ENCODE results near the gene HERPUD1.
A peak's percentile ranks its signal among the peaks of the same experiment; 100 is the strongest.
"Not testable (repeated sequence)": the region's sequence is repeated elsewhere in the genome, so short reads cannot be mapped to it uniquely, and the experiment has no call there.

The HERPUD1 gene

GRCh38 chr16:56934599-56935145, 2.7 kb downstream of the HERPUD1 start:
- DNase-seq (ENCODE audit: low read depth in 2 of 2) = not testable (repeated sequence)

DNA sequence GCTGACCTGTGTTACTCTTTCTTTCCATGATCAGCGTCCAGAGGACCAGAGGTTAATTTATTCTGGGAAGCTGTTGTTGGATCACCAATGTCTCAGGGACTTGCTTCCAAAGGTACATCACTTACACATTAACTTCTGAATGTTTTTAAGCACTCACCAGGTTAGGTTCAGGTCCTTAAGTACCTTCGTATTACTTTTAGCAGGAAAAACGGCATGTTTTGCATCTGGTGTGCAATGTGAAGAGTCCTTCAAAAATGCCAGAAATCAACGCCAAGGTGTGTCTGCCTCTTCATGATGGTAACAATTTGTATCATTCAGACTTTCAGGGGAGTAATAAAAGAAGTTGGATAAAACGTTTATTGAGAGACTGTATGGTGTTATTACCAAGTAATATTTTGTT, 3.3 kb downstream of the HERPUD1 start:
- DNase-seq (ENCODE audit: low read depth in 2 of 2) = no peak

DNA sequence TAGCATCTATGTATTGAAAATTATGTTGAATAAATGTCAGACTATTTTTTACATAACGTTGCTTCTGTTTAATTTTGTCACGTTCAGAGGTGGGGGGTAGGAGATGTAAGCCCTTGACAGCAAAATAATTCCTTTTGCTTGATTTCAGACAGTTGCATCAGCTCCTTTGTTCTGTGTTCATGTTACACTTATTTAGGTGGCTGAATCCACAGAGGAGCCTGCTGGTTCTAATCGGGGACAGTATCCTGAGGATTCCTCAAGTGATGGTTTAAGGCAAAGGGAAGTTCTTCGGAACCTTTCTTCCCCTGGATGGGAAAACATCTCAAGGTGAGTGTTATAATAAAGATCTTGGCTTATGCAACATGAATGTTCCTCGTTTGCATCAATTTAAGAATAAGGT, 4.5 kb downstream of the HERPUD1 start:
- DNase-seq (ENCODE audit: low read depth in 2 of 2) = no peak

- no peak for DNase-seq (ENCODE audit: low read depth in 2 of 2)
These were observed 5.0 kb downstream of the HERPUD1 start for GRCh38 chr16:56936950-56937349.

- DNase-seq (ENCODE audit: low read depth in 2 of 2) = no peak
These were observed 6.9 kb downstream of the HERPUD1 start for GRCh38 chr16:56938664-56939513.

- no peak for DNase-seq (ENCODE audit: low read depth in 2 of 2)
These were observed 7.9 kb downstream of the HERPUD1 start for GRCh38 chr16:56939801-56940200.

DNA sequence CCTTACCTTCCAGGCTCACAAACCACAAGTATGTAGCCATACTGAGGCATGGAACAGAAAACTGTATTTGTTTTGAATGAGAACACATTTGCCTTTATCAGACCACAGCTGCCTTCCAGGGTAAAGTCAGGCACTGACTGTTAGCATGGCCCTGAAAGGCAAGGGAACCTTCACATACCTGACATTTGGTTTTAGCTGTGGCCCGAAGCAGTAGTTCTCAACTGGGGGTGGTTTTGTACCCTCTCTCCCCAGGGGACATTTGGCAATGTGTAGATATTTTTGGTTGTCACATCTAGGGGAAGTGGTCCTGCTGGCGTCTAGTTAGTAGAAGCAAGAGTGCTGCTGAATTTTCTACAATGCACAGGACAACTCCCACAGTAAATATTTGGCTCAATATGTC, 9.2 kb downstream of the HERPUD1 start:
- DNase-seq (ENCODE audit: low read depth in 2 of 2) = no peak

DNA sequence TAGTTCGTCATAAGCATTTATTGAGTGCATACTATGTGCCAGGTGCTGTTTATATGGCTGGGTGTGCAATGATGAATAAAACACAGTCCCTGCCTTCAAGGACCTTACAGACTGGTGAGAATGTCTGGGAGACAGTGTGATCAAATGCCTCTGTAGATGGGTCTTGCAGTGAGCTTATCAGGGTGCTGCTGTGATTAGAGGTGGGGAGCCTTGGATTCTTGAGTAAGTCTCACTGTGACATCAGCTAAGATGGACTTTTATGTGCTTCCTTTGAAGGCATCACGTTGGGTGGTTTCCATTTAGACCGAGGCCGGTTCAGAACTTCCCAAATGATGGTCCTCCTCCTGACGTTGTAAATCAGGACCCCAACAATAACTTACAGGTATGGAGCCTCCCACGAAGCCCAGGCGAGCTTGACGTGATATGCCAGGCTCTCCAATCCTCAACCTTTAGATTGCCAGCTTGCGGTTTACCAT, 10.0 kb downstream of the HERPUD1 start:
- no peak for DNase-seq (ENCODE audit: low read depth in 2 of 2)

DNA sequence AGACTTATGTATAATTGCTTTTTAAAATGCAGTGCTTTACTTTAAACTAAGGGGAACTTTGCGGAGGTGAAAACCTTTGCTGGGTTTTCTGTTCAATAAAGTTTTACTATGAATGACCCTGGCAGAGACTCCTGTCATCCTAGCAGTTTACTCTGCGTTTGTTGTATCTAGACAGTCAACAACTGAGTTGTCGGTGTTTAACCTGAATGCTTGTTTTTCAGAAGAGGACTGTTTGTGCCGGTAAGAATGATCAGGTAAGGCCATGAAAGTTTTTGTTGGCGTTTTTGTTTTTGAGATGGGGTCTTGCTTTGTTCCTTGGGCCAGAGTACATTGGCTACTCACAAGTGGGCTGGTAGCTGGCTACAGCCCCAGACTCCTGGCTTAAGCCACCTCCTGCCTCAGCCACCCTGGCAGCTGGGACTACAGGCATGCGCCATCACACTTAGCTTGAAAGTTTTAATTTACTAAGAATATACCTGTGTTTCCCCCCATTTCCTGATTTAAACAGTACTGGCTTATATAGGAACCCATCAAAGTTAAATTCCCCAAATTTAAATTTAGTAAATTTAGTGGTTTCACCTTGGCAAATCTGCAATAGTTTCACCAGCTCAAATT, 11.9 kb downstream of the HERPUD1 start:
- no peak for DNase-seq (ENCODE audit: low read depth in 2 of 2)

DNA sequence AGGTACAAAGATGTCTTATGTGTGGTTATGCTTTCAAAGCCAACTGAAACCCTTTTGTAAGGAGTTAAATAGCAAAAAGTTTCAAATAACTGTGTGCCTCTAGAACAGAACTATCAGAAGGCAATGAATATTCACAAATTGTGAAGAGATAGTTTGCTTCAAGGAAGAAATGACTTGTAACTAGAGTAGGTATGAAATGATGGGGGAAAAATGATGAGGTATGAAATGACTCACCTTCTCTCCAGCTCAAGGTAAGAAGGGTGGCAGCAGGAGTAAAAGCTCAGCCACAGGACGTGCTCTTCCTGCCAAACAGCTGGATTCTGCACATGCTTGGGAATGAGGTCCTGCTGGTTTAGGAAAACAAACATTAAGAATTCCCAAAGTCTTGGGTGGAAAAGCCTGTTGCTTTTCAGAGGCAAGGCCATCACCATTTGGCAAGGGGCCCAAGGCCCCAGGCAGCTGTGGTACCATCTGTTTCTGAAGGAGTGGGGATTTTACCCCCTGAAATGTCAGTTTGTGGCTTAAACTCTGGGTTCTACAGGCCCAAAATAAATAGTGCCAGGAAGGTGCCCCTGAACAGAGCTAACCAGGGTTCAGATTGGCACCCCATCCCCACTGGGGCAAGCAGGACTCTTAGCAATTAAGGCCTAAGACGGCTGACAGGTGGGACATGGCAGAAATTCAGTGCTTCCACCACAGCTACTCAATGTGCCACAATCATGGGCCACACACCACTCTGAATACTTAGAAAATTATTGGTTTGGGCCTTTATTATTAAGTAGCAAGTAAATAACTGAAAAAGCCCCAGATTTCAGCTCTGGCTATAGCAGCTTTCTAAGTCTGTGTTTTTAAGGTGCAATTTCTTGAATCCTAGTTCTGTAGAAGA, 13.3 kb downstream of the HERPUD1 start:
- DNase-seq (ENCODE audit: low read depth in 2 of 2) = no peak

- DNase-seq (ENCODE audit: low read depth in 2 of 2) = no peak
These were observed 14.0 kb downstream of the HERPUD1 start for GRCh38 chr16:56945847-56946527.

DNA sequence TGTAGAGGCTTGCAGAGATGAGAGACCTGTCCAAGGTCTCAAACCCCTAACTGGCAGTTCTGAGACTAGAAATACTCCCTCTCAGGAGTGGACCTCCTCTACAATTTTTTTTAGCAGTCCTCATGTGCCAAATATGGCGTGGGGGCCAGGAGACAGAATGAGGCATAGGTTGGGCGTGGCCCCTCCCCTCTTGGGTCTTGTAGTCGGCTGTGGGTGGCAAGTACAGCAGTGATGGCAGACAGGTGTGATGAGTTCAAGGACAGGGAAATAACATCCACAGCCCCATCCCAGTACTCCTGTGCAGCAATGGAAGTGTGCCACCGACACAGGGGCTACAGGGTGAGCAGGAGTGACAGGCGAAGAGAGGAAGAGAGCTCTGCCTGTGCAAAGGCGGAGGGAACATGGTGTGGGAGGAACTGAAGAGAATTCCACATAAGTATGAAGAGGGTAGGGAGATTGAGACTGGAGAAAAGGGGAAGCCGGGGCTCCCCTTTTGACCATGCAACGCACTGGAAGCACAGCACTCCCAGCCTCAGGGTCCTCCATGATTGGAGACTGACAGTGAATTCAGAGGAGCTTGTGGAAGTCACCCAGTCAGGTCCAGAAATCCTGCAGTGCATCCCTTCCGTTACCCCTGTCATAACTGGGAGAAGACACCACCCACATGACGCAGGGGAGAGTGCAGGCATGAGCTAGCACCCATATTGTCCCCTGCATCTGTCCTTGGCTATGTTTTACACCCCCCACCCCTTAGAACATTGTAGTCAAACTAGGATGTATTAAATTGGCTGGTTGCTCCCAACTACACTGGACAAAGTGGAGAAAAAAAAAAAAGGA, 15.0 kb downstream of the HERPUD1 start:
- no peak for DNase-seq (ENCODE audit: low read depth in 2 of 2)

DNA sequence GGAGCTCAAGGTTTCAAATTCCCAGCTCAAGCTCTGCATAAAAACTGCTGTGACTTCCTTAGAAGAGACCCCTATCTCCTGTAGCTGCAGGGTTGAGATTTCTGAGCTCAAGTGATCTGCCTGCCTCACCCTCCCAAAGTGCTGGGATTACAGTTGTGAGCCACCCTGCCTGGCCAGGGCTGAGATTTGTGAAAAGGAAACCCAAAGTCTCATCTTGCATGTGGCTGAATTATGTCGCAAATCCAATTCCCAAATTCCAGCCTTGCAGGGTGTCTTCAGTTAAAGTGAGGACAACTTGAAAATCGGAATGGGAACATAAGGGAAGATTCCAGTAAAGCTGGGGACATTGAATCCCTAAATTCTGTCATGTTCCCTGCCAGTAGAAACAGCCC, 15.7 kb downstream of the HERPUD1 start:
- no peak for DNase-seq (ENCODE audit: low read depth in 2 of 2)

- DNase-seq (ENCODE audit: low read depth in 2 of 2) = no peak
These were observed 16.3 kb downstream of the HERPUD1 start for GRCh38 chr16:56948234-56948633.

DNA sequence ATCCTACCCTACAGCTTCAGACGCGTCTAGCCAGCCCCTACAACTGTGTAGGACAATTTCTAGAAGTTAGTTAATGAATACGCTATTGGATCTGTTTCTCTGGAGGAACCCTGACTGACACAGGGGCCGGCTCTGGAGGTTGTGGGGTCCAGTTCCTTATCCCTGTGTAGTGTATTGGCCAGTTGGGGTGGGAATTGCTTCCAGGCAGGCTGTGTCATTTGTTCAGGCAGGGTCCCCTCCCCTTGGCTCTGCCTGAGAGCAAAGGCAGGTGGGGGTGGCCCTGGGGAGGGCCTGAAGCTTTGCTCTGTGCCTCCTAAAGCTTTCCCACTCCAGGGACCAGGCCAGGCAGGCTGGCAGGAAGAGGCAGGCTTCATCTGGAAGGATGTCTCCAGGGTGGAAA, 18.1 kb downstream of the HERPUD1 start:
- no peak for DNase-seq (ENCODE audit: low read depth in 2 of 2)

DNA sequence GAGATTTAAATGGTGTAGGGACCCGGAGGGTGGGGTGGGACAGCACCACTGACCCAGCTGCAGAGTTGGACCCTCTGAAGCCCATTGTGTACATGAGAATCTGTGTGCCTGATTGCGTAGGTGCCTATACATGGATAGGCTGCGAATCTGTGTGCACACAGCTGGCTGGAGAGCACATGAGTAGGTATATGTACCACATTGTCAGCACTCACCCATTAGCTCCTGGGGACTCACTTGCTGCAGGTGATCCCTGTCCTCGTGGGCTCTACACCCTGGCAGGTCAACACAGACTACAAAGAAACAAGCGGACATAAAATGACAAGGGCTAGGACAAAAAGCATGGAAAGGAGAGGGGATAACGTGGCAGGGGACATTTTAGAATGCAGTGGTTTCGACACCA, 18.5 kb downstream of the HERPUD1 start:
- DNase-seq (ENCODE audit: low read depth in 2 of 2) = no peak

- DNase-seq (ENCODE audit: low read depth in 2 of 2) = peak in 1 of 2 donors; percentile 23
These were observed 19.2 kb downstream of the HERPUD1 start for GRCh38 chr16:56950881-56951771.

DNA sequence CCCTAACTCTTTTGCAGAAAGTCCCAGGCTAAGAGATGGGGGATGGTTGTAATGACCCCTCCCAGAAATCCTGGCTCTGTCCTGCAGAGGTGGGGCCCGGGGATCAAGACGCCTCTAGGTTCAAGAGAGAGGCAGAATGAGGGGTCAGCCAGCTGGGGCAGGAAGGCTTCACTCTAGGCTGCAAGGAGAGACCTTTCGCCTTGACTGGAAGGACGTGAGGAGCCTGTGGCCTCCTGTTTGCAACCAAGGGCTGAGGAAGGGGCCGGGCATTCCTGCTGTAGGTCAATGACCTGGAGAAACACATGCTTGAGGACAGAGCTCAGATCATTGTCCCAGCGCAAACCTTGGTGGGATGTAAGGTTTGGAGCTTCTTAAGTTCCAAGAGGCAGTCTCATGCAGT, 21.1 kb downstream of the HERPUD1 start:
- DNase-seq (ENCODE audit: low read depth in 2 of 2) = no peak

- DNase-seq (ENCODE audit: low read depth in 2 of 2) = no peak
These were observed 24.1 kb downstream of the HERPUD1 start for GRCh38 chr16:56956076-56956475.
